Thyroid gland (tissue), 4 donors: ENCODE measurements around the gene ERGIC3.

Experiments used
- POLR2A ChIP-seq, 2 donors: fragments of 450-650 bp; IDR thresholded peaks; one replicate each; pipeline ENCODE4 v1.6.1; 2017; ENCODE audit warnings: antibody characterized with exemption in 2 of 2, mild to moderate bottlenecking in 2 of 2, moderate library complexity in 1 of 2
- TF ChIP-seq, protein P1 (sequence below), 6 experiments: fragments of 200-600 bp in 3 of 6; fragments of 450-650 bp in 3 of 6; sonication (generic) in 3 of 6; IDR thresholded peaks; one replicate each; pipeline ENCODE4 v1.5.1; 2016 to 2019; ENCODE audit warnings: antibody characterized with exemption in 6 of 6, mild to moderate bottlenecking in 2 of 6, inconsistent platforms in 1 of 6, moderate library complexity in 1 of 6

DNA sequence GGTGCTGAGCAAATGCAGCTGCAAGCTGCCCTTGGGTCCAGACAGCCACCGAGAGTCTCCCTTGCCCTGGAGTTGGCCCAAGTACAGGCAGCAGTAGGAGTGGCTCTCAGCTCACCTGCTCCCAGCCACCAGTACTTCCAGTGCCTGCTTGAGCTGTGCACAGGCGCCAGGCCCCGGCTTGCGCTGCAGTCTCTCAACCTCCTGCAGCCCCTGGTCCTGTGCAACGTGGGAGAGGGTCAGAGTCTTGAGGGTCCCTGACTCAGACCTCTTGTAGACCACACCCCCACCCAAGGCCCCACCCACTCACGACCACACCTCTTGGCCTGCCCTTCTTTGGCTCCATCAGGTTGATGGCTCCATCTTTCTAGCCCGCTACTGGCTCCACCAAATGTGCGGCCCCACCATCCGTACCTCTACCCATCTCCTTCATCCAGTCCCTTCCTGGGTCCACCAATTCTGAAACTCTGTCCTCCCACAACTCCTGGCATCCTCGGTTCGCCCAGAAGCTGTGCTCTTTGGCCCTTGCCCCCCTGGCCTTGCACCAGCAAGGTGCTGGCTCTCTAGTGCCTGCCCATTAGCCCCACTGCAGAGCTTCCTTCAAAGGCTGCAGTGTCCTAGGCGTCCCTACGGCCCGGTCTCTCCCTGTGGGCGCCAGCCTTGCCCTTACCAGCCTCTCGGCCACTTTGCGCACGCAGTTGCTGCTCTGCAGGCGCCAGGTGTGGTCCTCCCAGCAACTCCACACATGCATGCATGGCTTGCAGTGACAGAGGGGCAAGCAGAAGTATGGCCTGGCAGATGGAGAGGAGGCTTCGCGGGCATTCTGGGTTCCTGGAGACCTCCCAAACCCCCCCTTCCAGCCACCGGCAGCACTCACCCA, 57.3 kb downstream of the ERGIC3 start:
- TF ChIP-seq, protein P1, sequence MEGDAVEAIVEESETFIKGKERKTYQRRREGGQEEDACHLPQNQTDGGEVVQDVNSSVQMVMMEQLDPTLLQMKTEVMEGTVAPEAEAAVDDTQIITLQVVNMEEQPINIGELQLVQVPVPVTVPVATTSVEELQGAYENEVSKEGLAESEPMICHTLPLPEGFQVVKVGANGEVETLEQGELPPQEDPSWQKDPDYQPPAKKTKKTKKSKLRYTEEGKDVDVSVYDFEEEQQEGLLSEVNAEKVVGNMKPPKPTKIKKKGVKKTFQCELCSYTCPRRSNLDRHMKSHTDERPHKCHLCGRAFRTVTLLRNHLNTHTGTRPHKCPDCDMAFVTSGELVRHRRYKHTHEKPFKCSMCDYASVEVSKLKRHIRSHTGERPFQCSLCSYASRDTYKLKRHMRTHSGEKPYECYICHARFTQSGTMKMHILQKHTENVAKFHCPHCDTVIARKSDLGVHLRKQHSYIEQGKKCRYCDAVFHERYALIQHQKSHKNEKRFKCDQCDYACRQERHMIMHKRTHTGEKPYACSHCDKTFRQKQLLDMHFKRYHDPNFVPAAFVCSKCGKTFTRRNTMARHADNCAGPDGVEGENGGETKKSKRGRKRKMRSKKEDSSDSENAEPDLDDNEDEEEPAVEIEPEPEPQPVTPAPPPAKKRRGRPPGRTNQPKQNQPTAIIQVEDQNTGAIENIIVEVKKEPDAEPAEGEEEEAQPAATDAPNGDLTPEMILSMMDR (IDR thresholded peaks at IDR 0.05) = no peak
- no peak for TF ChIP-seq POLR2A (IDR thresholded peaks at IDR 0.05)
